HG03108 (cell line): ENCODE results near the gene MUC5B.
"Not testable (repeated sequence)": the region's sequence is repeated elsewhere in the genome, so short reads cannot be mapped to it uniquely, and the experiment has no call there.

Source experiments
- ATAC-seq: cut with Tn5 transposase; IDR thresholded peaks from one replicate; pipeline ENCODE4 v1.9.1; 2021; ENCODE audit warnings: moderate library complexity; ENCODE audit not compliant: unreplicated experiment

MUC5B gene

DNA sequence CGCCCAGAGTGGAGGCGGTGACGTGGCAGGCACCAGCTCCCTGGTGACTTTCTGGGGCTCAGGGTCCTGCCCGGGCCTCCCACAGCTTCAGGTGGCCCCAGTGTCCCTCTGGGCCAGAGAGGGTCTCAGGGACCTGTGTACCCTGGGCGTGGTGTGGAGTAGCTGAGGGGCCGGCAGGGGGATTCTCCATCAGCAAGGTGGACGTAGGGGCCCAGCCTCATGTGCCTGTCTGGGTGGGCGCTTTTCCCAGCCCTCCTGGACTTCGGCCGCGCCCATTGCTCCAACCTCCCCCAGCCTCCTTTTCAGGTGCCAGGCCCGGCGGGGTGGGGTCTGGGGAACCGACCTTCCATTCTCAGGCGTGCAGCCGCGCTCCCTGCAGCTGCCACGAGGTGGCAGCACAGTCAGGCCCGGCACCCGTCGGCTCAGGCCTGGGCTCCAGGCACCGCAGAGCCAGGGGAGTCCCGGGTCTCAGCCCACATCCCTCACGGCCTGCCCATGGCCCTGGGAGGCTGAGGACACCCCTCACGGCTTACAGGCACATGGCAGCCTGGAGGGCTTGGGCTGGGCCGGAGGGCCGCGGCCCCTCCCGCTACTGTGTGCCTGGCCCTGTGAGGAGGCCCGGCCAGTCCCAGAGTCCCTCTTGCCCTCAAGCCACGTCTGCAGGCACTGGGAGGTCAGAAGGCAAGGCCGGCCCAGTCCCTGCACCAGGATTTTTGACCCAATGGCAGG, 19.9 kb upstream of the MUC5B start:
- no peak for ATAC-seq

DNA sequence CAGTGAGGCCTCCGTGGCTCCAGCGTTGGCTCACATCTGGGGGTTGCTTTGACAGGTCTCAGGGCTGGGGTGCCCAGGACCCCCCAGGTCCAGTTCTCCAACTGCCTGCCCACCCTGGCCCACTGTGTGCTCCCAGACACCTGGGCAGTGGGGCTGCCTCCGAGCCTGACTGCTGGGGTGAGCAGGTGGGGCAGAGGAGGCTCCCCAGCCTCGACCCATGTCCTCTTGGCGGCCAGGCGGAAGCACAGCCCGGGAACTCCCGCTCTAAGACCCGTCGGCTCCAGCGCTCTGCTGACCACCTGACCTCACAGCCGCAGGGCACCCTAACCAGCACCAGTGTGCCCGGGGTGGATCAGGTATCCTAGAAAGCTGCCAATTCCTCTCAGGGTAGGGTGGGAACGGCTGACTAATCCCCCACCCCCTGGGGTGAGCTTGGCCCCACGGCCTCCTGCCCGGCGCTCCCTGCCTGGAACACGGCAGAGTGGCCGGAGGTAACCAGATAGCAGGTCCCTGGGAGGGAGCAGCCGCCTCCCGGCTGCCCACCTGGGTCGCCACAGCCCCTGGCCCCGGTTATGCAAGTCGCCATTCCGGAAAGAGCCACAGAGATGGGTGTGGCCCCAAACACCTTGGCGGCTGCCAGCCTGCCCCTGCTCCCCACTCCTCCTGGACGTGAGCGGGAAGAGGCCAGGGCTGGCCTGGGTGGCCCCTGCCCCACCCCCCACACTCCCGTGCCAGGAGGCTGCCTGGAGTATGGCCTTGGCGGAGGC, 19.2 kb upstream of the MUC5B start:
- no peak for ATAC-seq

DNA sequence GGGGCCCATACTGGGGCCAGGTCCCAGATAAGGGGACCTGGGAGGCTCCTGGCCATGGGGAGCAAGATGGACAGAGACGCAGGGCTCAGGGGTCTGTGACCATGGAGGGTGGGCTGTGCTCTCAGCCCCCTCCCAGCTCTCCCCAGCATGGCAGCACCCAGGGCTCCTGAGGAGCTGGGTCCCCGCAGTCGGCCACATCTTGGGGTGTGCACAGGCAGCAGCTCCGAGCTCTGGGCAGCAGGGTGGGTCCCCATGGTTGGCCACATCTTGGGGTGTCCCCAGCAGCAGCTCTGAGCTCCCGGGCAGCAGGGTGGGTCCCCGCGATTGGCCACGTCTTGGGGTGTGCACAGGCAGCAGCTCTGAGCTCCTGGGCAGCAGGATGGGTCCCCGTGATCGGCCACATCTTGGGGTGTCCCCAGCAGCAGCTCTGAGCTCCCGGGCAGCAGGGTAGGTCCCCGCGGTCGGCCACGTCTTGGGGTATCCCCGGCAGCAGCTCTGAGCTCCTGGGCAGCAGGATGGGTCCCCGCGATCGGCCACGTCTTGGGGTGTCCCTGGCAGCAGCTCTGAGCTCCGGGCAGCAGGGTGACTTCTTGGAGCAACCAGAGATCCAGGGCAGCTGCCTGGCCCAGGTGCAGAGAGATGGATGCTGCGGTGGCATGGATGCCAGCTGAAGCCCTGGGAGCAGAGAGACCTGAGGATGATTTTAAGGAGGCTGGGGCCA, 18.3 kb upstream of the MUC5B start:
- ATAC-seq = no peak

DNA sequence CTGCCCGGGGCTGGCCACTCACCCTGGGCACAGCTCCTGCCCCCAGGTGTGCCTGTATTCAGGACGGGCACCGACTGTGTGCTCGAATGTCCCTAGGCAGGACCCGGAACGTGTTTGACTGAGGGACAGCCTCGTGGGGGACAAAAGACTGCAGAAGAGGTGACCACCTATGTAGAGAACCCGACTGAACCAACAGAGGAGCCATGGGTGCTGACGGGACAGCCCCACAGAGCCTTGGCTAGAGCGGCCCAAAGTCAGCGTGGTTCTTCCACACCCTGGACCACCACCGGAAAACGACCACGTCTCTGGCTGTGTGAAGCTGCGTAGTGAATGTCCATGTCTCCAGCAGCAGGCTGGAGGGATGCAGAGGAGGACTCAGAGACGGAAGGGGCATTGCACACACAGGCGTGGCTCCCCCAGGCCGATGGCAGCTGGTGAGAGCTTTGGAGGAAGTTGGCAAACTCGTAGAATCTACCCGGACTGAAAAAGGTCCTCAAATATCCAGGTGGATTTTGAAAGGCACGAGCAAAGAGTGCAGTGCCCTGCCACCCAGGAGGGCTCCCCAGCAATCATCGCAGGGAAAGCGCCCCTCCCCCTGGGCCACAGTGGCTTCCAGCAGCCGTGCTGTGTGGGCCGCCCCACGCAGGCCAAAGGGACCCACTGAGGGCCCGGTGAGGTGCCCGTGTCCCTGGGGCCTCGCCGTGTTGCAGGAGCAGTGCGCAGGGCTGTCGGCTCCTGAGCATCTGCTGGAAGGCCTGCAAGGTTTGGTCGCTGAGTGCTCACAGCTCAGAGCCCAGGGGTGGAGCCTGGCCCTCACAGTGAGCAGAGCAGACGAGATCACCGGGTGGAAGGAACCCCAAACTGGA, 17.5 kb upstream of the MUC5B start:
- ATAC-seq = no peak

DNA sequence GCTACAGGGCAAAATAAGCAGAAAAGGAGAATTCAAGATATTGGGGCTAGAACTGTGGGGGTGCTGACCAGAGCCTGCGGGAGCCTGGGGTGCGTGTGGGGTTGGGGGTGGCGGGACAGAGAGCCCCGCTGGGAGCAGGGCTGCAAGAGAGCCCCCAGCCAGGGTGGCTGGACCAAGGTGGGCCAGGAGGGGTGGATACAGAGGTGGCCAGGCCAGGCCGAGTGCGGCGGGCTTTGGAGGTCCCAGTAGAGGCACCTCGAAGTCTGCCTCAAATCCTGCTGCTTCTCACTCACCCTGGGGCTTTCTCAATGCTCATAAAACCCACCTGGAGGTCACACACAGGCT, 16.9 kb upstream of the MUC5B start:
- no peak for ATAC-seq

DNA sequence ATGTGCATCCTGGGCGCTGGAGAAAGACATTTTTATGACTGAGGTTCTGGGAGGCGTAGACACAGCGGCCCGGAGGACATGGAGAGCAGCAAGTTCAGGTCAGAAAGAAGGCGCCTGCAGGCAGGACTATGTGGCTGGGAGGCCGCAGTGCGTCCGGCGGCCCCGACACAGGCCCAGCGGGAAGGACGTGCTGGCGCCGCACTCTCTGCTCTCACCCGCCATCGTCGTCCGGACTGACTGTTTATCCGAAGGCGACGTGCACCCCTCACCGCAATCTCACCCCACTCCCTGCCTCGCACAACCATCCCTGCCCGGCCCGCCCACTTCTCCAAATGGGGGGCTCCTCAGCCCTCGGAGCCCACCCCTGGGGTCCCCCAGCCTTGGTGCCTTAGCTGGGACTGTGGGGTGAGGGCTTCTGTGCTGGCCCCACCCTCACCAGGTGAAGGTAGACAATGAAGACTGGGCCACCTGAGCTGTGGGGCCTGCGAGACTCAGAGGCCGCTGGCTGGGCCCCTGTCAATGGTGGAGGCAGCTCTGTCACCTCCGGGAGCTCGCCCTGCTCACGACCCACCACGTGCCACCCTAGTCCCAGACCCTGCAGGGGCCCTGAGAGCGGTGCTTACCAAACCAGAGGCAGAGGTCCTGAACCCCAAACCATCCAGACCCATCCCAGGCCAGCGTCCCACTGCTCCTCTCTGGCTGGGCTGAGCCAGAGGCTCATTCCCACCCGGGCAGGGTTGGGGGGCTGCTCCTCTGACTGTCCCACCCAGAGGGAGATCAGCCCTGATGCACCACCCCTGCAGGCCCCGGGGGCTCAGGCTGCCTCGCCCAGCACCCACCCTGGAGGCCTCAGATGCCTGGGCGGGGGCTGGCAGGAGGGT, 16.2 kb upstream of the MUC5B start:
- ATAC-seq = no peak

DNA sequence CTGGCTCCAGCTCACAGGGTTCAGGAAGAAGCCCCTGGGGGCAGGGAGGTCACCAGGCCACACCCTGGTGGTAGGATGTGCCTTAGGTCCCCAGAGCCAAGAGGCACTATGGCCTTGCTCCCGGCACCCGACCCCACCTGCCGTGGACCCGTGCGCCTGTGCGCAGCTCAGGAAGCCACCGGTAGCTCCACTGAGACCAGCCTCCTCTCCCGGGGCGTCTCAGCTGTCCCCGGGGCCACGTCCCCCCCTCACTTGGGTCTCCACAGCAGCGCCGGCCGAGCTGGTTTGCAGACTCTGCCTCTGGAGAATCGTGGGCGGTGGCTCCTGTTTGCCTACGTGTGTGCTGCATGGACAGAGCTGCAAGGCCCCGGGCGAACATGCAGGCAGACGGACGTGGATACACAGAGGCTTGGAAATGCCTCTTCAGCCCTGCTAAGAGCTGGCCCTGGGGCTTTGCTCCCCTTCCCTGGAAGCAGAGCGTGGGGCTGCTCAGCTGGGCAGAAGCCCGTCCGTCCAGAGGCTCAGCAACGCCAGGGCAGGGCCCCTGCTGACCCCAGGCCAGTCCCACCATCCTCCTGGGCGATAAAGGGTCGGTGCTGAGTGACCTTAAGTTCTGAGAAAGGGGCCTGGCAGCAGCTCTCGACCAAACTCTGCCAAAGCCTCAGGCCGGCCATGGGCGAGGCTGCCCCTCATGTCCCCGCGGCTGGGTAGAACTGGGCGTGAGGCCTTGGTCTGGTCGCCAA, 15.3 kb upstream of the MUC5B start:
- no peak for ATAC-seq

DNA sequence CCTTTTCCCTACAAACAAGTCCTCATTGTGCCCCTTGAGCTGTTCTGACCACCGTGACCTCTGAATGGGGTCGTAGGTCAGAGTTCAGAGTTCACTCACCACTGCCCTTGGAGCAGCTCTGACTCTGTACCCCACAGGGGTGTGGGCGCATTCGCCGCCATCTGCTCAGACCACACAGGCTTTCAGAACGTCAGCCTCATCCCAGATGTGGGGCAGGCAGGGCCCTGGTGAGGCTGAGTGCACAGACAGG, 14.8 kb upstream of the MUC5B start:
- no peak for ATAC-seq

DNA sequence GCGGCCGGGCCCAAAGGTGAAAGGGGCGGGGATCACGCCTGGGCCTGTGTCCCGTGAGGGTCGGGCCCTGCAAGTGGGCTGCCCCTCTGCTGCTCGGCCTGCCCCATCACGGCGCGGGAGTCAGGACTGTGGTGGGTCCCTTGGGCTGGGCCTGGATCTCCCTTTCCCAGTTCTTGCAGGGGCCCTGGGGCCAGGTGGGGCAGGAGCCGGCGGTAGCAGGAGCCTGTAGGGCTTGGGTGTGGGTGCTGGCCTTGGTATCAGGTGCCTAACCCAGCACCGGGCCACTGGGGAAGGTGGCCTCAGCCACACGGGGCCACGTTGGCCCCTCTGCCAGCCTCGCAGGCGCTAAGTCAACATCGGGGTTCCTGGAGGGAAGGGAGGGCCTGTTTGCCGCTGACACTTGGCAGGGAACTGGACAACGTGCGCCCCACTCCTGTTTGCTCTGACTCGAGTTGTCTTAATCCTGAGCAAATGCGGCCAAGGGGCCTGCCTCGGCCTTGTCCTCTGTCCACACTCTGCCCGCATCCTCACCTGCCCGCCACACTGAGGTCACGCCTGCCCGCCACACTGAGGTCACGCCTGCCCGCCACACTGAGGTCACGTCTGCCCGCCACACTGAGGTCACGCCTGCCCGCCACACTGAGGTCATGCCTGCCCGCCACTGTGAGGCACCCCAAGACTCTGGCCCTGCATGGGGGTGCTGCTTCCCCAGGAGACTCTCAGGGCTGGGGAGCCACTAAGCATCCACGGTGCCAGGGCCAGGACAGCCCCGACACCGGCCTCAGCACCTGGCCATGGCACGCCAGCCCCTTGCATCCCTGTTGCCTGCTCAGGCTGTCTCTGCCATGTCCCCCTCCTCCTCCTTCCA, 14.2 kb upstream of the MUC5B start:
- no peak for ATAC-seq

DNA sequence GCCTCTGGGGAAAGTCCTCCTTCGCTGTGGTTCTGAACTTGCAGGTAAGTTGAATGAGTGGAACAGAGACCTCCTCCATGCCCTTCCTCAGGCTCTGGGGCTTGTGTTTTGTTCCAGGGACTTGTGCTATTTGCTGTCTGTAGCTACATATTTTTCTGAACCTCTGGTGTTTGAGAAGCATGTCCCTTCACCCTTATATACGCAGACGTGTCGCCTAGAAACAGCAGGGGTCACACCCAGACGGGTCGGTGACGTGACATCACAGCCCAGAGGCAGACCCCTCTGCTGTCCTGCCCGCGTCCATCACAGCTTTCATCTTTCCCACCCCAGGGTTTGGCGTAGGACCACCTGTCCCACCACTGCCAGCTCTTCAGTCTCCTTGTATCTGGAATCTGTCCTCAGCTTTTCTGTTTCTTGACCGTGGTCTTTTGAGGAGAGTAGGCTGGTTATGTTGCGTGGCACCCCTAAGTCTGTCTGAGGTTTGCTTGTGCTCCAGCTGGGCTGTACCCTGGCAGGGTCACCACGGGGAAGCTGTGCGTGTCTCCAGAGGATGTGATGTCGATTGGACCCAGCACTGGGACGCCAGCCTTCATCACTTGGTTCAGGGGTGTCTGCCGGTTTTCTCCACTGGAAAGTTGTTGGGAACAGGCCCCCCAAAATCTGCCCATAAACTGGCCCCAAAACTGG, 13.4 kb upstream of the MUC5B start:
- ATAC-seq = no peak

DNA sequence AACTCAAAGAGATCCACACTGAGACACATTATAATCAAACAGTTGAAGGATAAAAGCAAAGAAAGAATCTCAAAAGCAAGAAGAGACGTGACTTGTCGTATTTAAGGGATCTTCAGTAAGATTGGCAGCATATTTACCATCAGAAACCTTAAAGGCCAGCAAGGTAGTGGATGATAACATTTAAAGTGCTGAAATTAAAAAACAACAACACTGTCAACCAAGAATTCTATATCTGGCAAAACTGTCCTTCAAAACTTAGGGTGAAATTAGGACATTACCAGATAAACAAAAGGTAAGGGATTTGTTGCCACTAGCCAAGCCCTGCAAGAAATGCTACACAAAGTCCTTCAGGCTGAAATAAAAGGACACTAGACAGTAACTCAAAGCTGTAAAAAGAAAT, 11.0 kb upstream of the MUC5B start:
- ATAC-seq = no peak

DNA sequence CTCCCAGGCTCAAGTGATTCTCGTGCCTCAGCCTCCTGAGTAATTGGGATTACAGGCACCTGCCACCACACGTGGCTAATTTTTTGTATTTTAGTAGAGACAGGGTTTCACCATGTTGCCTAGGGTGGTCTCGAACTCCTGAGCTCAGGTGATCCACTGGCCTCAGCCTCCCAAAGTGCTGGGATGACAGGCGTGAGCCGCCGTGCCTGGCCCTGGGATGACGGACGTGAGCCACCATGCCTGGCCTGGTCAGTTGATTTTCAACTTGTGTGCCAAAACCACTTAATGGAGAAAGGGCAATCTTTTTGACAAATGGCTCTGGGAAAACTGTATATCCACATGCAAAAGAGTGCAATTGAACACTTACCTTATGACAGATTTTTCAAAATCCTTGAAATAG, 7.0 kb upstream of the MUC5B start:
- ATAC-seq = not testable (repeated sequence)

DNA sequence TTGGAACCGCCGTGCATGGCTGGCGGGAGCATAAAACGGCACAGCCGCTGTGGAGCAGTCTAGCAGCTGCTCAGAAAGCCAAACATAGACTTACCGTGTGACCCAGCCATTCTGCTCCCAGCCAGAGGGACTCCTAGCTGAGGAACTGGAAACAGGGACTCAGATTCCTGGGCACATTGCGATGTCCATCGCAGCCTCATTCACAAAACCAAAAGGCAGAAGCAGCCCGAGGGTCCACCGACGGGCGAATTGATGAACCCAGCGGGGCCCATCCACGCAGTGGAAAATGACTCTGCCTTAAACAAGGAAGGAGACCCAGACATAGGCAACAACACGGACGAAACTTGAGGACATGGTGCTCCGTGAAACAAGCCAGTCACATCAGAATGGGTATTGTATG, 5.7 kb upstream of the MUC5B start:
- no peak for ATAC-seq

DNA sequence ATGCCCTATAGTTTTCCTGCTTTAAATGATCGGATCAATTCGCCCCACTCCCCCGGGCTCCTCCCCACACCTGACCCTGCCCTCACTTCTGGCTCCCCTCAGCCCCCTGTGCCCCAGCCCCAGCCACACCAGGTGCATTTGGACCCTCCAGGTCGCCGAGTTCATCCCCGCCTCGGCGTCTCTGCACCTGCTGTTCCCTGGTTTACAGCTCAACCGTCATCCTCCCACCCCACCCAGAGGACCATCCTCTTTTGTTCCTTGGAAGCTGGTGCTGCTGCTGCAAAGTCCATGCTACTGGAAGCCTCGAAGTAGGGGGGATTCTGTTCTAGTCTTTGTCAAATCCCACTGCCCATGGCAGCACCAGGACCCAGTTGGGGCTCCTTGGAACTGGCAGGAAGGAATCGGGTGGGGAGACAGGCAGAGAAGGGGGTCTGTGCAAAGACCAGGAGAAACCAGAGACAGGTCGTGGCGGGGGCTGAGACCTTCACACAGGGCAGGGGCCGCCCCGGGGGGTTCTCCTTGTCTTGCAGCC, 4.5 kb upstream of the MUC5B start:
- no peak for ATAC-seq

DNA sequence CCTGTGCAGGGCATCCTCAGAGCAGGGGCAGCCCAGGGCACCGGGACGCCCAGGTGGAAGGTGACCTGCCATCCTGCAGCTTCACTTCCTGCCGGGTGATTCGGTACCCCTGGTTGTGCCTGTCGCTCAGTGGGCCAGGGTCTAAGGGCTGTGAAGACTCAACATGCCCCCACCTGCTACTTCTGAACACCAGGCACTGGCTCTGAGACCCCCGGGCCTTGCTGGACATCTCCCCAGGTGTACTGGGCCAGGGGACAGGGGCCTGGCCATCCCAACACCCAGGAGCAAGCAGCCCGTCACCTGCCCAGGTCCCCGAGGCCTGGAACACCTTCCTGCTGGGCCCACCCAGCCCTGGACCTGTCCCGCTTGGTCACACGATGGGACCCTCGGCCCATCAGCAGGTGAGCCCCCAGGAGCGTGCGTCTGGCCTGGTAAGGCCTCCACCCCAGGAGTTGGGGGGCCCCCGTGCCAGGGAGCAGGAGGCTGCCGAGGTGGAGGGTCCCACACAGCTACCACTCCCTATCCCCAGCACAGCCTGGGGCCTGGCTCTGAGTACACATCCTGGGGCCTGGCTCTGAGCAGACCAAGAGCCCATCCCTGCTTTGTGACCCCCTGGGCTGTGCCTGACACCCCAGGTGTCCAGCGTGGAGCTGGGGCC, 3.9 kb upstream of the MUC5B start:
- no peak for ATAC-seq

DNA sequence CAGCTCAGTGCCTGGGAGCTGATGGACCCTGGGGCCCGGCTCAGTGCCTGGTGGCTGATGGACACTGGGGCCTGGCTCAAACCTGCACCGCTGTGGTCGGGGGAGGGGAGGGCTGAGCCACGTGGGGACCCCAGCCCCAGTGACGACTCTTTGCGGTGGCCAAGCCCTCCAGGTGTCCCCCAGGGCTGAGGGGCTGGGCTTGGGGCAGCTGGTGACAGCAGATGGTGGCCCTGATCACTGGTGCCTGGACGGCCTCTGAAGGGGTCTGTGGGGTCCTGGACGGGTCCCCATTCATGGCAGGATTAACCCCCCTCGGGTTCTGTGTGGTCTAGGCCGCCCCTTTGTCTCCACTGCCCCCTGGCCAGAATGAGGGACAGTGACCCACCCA, 3.4 kb upstream of the MUC5B start:
- no peak for ATAC-seq
